Measurements from ENCODE around the gene CDY1. TPM values are rescaled to one million over a fixed set of nuclear protein-coding genes. Genes with fewer than 3 reads are reported as not detected.
"Not testable (repeated sequence)": the region's sequence is repeated elsewhere in the genome, so short reads cannot be mapped to it uniquely, and the experiment has no call there.

CDY1 gene, protein sequence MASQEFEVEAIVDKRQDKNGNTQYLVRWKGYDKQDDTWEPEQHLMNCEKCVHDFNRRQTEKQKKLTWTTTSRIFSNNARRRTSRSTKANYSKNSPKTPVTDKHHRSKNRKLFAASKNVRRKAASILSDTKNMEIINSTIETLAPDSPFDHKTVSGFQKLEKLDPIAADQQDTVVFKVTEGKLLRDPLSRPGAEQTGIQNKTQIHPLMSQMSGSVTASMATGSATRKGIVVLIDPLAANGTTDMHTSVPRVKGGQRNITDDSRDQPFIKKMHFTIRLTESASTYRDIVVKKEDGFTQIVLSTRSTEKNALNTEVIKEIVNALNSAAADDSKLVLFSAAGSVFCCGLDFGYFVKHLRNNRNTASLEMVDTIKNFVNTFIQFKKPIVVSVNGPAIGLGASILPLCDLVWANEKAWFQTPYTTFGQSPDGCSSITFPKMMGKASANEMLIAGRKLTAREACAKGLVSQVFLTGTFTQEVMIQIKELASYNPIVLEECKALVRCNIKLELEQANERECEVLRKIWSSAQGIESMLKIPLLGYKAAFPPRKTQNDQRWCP
- polyA plus RNA-seq (ENCODE audit: insufficient read length in 3 of 3), result not detected
- long read RNA-seq, donor 1, result 0 reads
- long read RNA-seq, donor 2, result 0 reads
- long read RNA-seq, donor 3, result 0 reads
- long read RNA-seq, donor 4, result 0 reads
- long read RNA-seq, donor 5, result 0 reads
- long read RNA-seq, donor 6, result 0 reads
- long read RNA-seq, donor 7, result 0 reads
- long read RNA-seq, donor 8, result 0 reads
- long read RNA-seq, donor 9, result 0 reads
- long read RNA-seq, donor 10, result 0 reads
- long read RNA-seq, donor 11, result 0 reads
- long read RNA-seq, donor 12, result 0 reads
- long read RNA-seq, donor 13, result 0 reads
- long read RNA-seq, donor 14, result 0 reads
- long read RNA-seq, donor 15, partial matches to known transcripts, result 0 of 1 reads
- long read RNA-seq, donor 15, other reads (novel, unspliced or antisense), result 0 of 1 reads
- long read RNA-seq, donor 16, result 0 reads

DNA sequence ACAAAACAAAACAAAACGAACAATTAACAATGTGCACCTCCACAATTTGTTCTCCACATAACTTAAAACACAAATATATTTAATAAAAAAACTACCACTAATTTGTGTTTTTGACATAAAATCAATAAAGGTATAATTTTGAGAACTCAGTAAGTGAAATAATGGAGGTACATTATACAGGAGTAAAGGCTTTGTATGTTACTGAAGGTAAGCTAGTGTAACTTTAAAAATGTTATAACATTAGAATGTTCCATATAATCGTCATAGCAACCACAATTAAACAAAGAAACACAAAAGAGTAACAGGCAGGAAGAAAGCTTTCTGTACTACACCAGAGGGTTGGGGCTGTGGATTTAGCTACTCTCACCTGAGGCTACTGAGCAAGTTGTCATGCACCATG lies at the start of gene CDY1:
CDY1 (plus strand) TSS at position 301 of the 400 bp plus-strand sequence. CDS start 326 bp downstream, outside the sequence.
- not testable (repeated sequence) for DNase-seq (ENCODE audit: extremely low read depth in 1 of 11, low read depth in 9 of 11, low spot score in 4 of 11)

DNA sequence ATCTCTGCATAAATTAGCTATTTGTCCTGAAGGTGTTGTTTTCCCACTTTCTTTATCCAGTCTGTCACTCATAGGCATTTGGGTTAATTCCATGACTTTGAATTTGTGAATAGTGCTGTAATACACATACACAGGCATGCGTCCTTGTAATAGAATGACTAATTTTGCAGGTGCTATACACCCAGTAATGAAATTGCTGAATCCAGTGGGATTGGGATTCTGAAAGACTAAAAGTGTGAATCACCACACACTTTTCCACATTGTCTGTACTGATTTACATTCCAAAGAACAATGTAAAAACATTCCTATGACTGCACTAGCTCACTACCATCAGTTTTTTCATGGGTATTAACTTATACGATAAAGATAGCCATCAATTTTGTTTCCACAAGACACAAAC lies 28.6 kb upstream of the CDY1 start:
- not testable (repeated sequence) for DNase-seq (ENCODE audit: extremely low read depth in 1 of 11, low read depth in 9 of 11, low spot score in 4 of 11)

DNA sequence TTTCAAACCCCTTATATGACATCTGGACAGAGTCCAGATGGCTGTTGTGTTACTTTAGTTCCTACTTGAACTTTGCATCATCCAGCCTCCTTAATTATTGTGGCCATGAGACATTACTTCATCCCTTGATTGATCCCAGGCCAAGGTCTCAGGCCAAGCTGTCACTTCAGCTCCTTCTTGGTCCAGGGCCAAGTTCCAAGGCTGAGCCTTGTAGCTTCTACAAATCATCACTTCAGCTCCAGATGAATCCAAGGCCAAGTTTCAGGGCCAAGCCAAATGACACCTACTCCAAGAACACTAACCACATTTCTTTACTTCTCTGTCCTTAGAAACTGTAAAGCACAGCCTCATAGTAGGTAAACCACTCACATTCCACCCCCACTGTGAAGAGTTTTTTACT lies 1.7 kb upstream of the CDY1 start:
- not testable (repeated sequence) for DNase-seq (ENCODE audit: extremely low read depth in 1 of 11, low read depth in 9 of 11, low spot score in 4 of 11)

DNA sequence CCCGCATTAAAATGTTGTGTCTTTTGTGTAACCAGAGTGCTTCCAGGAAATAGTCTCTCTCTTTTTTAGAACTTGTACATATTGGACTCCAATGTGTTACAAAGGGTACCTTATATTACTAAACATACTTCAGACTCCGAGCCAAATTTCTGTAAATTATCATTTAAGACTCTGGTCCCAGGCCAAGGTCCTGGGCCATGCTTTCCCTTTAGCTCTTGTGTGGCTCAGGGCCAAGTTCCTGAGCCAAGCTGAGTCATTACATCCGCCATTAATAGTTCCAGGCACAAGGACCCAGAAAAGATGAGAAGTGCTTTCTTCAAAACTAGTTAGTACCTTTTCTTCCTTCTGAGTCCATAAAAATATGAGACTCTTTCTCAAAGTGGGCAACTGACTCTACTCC lies 4.6 kb downstream of the CDY1 start:
- not testable (repeated sequence) for DNase-seq (ENCODE audit: extremely low read depth in 1 of 11, low read depth in 9 of 11, low spot score in 4 of 11)

DNA sequence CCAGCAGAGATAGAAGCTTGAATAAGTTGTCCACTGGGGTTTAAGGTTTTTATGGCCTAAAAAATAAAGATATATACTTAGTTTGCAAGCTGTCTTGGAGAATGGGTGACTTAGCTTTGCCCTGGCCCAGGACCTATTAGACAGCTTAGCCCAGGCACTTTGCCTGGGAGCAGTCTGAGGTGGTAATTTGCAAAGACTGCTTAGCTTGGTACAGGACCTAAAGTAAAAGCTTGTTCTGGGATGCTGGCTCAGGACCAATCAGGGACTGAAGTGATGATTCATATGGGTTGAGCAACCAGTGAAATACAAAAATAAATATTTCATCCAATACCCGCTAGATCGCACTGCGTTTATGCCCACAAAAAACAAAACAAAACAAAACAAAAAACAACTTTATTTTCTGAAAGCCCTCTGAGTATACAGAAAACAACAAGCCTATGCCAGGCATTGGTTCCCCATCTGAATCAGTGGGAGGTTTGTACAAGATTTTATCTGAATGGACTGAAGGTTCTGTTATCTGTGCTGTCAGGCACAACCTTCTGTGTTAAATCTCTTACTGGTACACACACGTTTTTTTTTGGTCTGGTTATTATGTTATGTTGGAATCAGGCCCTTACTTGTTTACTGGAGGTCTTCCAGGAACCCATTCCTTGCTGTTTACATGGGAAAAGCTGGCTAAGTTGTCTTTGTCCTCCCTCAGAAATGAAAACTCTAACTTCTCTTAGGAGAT lies 8.6 kb downstream of the CDY1 start:
- DNase-seq (ENCODE audit: extremely low read depth in 1 of 11, low read depth in 9 of 11, low spot score in 4 of 11), result not testable (repeated sequence)

DNA sequence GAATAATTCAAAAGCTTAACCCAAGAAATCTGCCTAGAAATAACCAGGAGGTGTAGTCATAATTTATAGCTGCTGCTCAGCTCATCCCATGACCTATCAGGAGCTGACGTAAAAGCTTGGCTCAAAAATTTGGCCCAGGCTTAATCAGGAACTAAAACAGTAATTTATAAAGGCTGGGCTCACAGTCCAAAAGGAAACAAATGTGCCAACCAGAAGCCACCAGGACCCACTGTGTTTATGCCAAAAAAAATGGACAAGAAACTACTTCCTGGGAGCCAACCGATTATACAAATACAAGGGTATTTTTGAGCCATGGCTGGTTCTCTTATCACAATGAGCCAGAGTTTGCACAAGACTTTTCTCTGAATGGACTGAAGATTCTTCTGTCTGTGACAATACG lies 17.9 kb downstream of the CDY1 start:
- not testable (repeated sequence) for DNase-seq (ENCODE audit: extremely low read depth in 1 of 11, low read depth in 9 of 11, low spot score in 4 of 11)

DNA sequence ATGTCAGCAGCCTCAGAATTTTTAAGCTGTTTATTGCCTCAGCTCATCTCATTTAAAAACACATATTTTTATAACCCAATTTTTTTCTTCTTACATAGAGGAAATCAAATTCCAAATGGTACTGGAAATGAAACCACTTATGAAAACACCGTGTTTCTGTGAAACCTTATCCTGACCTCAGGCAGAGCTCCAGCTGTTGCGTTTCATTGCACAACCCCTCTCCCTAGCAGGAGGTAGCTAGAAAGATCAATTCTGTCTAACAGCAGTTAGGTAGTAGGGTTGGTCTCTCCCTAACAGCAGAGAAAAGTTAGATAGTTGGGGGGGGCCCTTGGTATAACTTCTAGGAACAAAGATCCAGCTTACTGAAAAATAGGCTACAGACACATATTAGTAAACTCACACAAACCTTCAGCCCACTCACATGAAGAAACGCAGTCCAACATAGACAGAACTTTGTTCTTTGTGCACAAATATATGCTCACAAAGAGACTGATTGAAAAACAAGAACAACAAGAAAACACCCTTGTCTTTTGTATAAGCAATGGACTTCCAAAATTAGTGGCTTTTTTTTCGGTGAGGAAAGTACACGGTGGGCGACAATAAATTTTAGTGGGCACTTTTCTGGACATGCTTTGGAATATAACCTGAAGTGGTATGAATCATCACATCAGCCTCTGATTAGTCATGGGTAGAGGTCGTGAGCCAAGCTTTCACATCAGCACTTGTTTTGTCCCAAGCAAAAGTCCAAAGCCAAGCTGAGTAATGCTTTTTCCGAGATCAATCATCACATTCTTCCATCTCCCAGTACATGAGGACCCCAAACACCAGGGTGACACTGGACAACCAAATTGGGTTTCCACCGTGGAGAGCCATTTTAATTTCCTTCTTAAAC lies 21.4 kb downstream of the CDY1 start:
- DNase-seq (ENCODE audit: extremely low read depth in 1 of 11, low read depth in 9 of 11, low spot score in 4 of 11), result not testable (repeated sequence)
